OCI-LY3 (cell line): Measurements from ENCODE around the gene LRRC43.

ENCODE experiments used
- H2AFZ ChIP-seq: fragments of 200-600, 300-600 bp; shearing (Covaris generic); 2 replicates; pipeline ENCODE4 v1.6.0; 2014; ENCODE audit warnings: antibody characterized with exemption, low read depth, low read length
- H3K27ac ChIP-seq: fragments of 200-600, 300-600 bp; sonication (generic); 2 replicates; pipeline ENCODE4 v1.5.1; 2014; ENCODE audit warnings: mild to moderate bottlenecking, low read length, moderate library complexity, mixed read lengths
- H3K27me3 ChIP-seq: fragments of 200-600, 300-600 bp; sonication (generic); 2 replicates; pipeline ENCODE4 v1.6.1; 2014; ENCODE audit warnings: low read depth, low read length, mixed read lengths
- H3K36me3 ChIP-seq: fragments of 200-600, 300-600 bp; sonication (generic); replicated peaks from 2 replicates; pipeline ENCODE3; 2014; ENCODE audit warnings: low read depth, low read length, mixed read lengths
- H3K4me1 ChIP-seq: fragments of 300-600, 200-600 bp; sonication (generic); 2 replicates; pipeline ENCODE4 v1.6.1; 2014; ENCODE audit warnings: low read length, mixed read lengths
- H3K4me2 ChIP-seq: fragments of 200-600, 300-600 bp; sonication (generic); 2 replicates; pipeline ENCODE4 v1.6.1; 2014; ENCODE audit warnings: low read length, mixed read lengths
- H3K4me3 ChIP-seq: fragments of 300-600, 200-600 bp; sonication (generic); 2 replicates; pipeline ENCODE4 v1.5.1; 2014; ENCODE audit warnings: antibody characterized with exemption, mild to moderate bottlenecking, low read length, moderate library complexity
- H3K79me2 ChIP-seq: fragments of 300-600, 200-600 bp; shearing (Covaris generic); 2 replicates; pipeline ENCODE4 v1.6.1; 2014; ENCODE audit warnings: mild to moderate bottlenecking, low read length, mixed read lengths
- H3K9ac ChIP-seq: fragments of 300-600, 200-600 bp; shearing (Covaris generic); 2 replicates; pipeline ENCODE4 v1.6.0; 2014; ENCODE audit warnings: mild to moderate bottlenecking, low read length, moderate library complexity
- H3K9me3 ChIP-seq: fragments of 200-600, 300-600 bp; shearing (Covaris generic); 2 replicates; pipeline ENCODE4 v1.6.1; 2014; ENCODE audit warnings: low read length, mixed read lengths; ENCODE audit not compliant: insufficient read depth
- H4K20me1 ChIP-seq: fragments of 200-600, 300-600 bp; sonication (generic); 2 replicates; pipeline ENCODE4 v1.6.1; 2016; ENCODE audit warnings: low read length, mixed read lengths; ENCODE audit not compliant: insufficient read depth
- EZH2phosphoT487 ChIP-seq: fragments of 200-600 bp; shearing (Covaris generic); IDR thresholded peaks from 2 replicates; pipeline ENCODE4 v1.6.1; 2018; ENCODE audit warnings: antibody characterized with exemption, mixed run types, low read depth
- TF ChIP-seq, protein P1 (sequence below): fragments of 200-600, 300-600 bp; sonication (generic); IDR thresholded peaks from 2 replicates; pipeline ENCODE4 v1.5.1; 2014; ENCODE audit warnings: antibody characterized with exemption, low read length, low read depth

LRRC43 gene

DNA sequence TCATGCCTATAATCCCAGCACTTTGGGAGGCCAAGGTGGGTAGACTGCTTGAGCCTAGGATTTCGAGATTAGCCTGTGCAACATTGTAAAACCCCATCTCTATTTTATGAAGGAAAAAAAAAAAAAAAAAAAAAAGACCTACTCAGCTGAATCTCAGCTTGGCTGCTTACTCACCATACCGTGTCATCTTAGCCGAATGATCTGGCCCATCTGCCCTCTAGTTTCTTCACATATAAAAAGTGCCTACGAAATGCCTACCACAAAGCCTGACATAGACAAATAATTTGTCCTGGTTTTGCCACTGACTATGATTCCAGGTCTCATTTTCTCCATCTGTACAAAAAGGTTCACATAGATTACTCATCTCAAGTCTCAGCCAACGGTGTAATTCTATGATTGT is 32.8 kb downstream of the LRRC43 start:
- Histone ChIP-seq H3K27ac (no peak overlapping the region), H3K27me3 (no peaks in the 10 kb centered on the region), H3K4me2 (no peak overlapping the region), H3K36me3 (peaks cover 59% of the 10 kb centered on the region), H3K9ac (no peak overlapping the region), H2AFZ (no peak overlapping the region), H3K4me3 (no peak overlapping the region), H4K20me1 (no peaks in the 10 kb centered on the region; the same call in 1 of the 2 replicates), H3K79me2 (peaks cover 14% of the 10 kb centered on the region), H3K4me1 (no peaks in the 10 kb centered on the region), H3K9me3 (no peaks in the 10 kb centered on the region)
- TF ChIP-seq EZH2phosphoT487 = no peak
- TF ChIP-seq, protein P1, sequence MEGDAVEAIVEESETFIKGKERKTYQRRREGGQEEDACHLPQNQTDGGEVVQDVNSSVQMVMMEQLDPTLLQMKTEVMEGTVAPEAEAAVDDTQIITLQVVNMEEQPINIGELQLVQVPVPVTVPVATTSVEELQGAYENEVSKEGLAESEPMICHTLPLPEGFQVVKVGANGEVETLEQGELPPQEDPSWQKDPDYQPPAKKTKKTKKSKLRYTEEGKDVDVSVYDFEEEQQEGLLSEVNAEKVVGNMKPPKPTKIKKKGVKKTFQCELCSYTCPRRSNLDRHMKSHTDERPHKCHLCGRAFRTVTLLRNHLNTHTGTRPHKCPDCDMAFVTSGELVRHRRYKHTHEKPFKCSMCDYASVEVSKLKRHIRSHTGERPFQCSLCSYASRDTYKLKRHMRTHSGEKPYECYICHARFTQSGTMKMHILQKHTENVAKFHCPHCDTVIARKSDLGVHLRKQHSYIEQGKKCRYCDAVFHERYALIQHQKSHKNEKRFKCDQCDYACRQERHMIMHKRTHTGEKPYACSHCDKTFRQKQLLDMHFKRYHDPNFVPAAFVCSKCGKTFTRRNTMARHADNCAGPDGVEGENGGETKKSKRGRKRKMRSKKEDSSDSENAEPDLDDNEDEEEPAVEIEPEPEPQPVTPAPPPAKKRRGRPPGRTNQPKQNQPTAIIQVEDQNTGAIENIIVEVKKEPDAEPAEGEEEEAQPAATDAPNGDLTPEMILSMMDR = no peak

DNA sequence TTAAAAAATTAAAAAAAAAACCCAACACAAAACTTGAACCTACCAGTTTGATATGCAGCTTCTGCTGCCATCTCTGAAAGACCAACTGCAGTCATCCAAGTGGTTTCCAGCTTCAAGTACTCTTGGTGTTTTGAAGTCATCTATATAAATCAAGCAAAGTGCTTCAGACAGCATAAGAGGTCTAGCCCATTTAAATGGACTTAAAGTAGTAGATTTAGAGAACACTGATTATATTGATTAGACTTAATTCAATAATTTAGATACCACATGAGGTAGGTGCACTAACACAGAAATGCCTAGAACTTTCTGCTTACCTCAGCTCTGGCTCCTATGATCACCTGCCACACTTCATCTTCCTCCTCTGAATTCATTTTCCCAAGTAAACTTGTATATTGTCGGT is 33.5 kb downstream of the LRRC43 start:
- Histone ChIP-seq H3K27ac (no peak overlapping the region), H3K9me3 (no peaks in the 10 kb centered on the region), H3K27me3 (no peaks in the 10 kb centered on the region), H4K20me1 (peaks cover 5% of the 10 kb centered on the region), H3K9ac (no peak overlapping the region), H2AFZ (no peak overlapping the region), H3K4me3 (no peak overlapping the region), H3K4me2 (no peak overlapping the region), H3K79me2 (peaks cover 18% of the 10 kb centered on the region), H3K4me1 (no peaks in the 10 kb centered on the region), H3K36me3 (peaks cover 65% of the 10 kb centered on the region)
- no peak for TF ChIP-seq EZH2phosphoT487
- TF ChIP-seq, protein P1 = no peak

DNA sequence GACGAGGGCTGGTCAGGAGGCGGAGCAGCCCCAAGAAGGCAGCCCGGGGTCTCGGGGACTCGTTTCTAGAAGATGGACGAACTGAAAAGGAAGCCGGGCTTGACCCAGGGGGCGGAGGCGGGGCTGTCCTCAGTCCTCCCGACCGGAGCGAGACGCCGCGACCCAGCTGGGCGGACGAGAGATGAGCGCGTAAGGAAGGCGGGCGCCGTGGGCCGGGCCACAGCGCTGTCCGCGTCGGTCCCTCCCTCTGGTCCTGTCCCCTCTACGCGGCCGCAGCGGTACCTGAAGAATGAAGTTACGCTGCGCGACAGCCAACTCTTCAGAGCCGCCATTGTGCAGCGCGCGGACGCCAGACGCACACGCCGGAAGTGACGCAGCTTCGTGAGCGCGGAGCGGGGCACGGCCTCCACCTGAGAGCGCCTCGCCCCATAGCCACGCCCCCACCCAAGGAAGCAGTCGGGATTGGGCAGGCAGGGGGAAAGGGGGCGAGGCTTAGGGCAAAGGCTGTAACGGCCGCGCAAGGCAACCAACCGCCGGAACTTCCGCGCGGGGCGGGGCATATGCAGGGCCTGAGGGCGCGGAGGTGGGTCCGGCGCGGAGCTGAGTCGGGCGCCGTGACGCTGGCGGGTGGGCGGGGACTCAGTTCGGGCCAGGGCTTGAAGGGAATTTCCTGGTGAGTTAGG is 42.9 kb downstream of the LRRC43 start, which contains the start of gene DIABLO:
Gene DIABLO, minus strand, starts transcription at position 370 of the 683 bp plus-strand sequence. Its CDS starts 38 bp downstream, at position 332.
- peak within 1 kb of the TSS; percentile 62 for H3K27ac ChIP-seq
- H4K20me1 ChIP-seq = peaks cover 4% of the 10 kb centered on the region
- no peaks in the 10 kb centered on the region for H3K9me3 ChIP-seq
- H3K4me3 ChIP-seq = peak within 1 kb of the TSS; percentile 89
- H3K9ac ChIP-seq = peak within 1 kb of the TSS; percentile 74
- peaks cover 23% of the 10 kb centered on the region for H3K36me3 ChIP-seq
- TF ChIP-seq, protein P1 = no peak
- no peak for TF ChIP-seq EZH2phosphoT487
- peaks cover 43% of the 10 kb centered on the region for H3K79me2 ChIP-seq
- no peaks in the 10 kb centered on the region for H3K27me3 ChIP-seq
- H3K4me1 ChIP-seq = peaks cover 13% of the 10 kb centered on the region
- peak within 1 kb of the TSS; percentile 87 for H3K4me2 ChIP-seq
- H2AFZ ChIP-seq = no peak within 1 kb of the TSS; the same call in 1 of the 2 replicates

DNA sequence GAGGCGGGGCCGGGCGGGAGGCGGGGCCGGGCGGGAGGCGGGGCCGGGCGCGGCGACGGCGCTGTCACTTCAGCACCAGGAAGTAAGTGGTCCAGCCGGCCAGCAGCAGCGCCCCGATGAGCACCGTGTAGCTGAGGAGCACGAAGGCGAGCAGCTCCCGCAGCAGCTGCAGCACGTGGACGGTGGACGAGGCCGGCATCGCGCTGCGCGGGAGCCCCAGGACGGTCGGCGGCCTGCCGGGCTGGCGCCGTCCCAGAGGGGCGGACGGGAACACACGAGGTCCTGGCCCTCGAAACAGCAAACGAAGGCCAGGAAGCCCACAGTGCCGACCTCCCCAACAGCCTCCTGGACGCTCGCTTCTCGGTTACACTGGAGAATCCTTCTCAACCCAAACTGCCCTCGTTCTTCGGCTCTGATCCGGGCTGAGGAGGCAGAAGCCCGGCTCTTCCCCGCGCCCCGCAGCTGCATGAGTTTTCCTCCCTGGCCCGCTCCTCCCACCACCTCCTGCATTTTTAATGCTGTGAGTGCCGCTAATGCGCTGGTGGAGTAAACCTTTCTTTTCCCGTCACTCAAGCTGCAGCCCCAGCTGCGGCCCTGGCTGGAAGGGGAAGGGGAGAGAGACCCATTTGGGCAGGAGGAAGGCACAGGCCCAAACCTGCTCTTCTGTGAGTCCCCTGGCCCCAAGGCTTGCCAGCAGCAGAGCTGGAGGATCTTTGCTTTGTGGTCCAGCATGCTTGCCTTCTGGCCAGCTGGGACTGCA is 43.6 kb downstream of the LRRC43 start:
- H3K9ac ChIP-seq = peak overlapping the region; percentile 41; the same call in 1 of the 2 replicates
- H3K4me2 ChIP-seq = peak overlapping the region; percentile 87
- no peaks in the 10 kb centered on the region for H3K9me3 ChIP-seq
- TF ChIP-seq, protein P1 = no peak
- no peak for TF ChIP-seq EZH2phosphoT487
- H3K36me3 ChIP-seq = peaks cover 19% of the 10 kb centered on the region
- H3K79me2 ChIP-seq = peaks cover 38% of the 10 kb centered on the region
- H2AFZ ChIP-seq = no peak overlapping the region
- H3K27ac ChIP-seq = no peak overlapping the region
- H3K27me3 ChIP-seq = no peaks in the 10 kb centered on the region
- peak overlapping the region; percentile 79 for H3K4me3 ChIP-seq
- peaks cover 13% of the 10 kb centered on the region for H3K4me1 ChIP-seq
- no peaks in the 10 kb centered on the region for H4K20me1 ChIP-seq
